HepG2 (cell line): ENCODE results near the gene TCF3. TPM values are rescaled to one million over a fixed set of nuclear protein-coding genes. Genes with fewer than 3 reads are reported as not detected.

Experiments
- BCLAF1 ChIP-seq: fragments of 450-650 bp; IDR thresholded peaks from 2 replicates; pipeline ENCODE4 v1.6.1; 2017; ENCODE audit warnings: mild to moderate bottlenecking
- FOSL2 ChIP-seq: sonication (generic); formaldehyde crosslinking; IDR thresholded peaks from 2 replicates; pipeline ENCODE4 v1.4.0; 2020; ENCODE audit warnings: missing genetic modification reagents
- HNRNPL ChIP-seq: fragments of 200-400 bp; formaldehyde crosslinking; IDR thresholded peaks from 2 replicates; pipeline ENCODE4 v1.6.1; 2017; ENCODE audit warnings: mild to moderate bottlenecking, low read depth, low read length
- KDM6A ChIP-seq: IDR thresholded peaks from 2 replicates; pipeline ENCODE4 v1.6.1; 2016; ENCODE audit warnings: low read depth
- KLF11 ChIP-seq: IDR thresholded peaks from 2 replicates; pipeline ENCODE4 v1.6.1; 2016; ENCODE audit warnings: missing compliant biosample characterization
- MLXIP ChIP-seq: sonication (generic); formaldehyde crosslinking; IDR thresholded peaks from 2 replicates; pipeline ENCODE4 v1.9.0; 2021; ENCODE audit warnings: missing genetic modification reagents, borderline replicate concordance
- NFAT5 ChIP-seq: sonication (generic); formaldehyde crosslinking; IDR thresholded peaks from 2 replicates; pipeline ENCODE4 v1.4.0; 2020; ENCODE audit warnings: missing genetic modification reagents
- NFRKB ChIP-seq: fragments of 450-650 bp; IDR thresholded peaks from 2 replicates; pipeline ENCODE4 v1.6.1; 2017
- RNF2 ChIP-seq: fragments of 450-650 bp; conservative IDR thresholded peaks from 2 replicates; pipeline ENCODE4 v1.6.1; 2016; ENCODE audit warnings: low read depth
- SPEN ChIP-seq: sonication (generic); formaldehyde crosslinking; IDR thresholded peaks from 2 replicates; pipeline ENCODE4 v1.5.1; 2020; ENCODE audit warnings: low read depth, mild to moderate bottlenecking, missing genetic modification reagents
- THAP8 ChIP-seq: sonication (generic); formaldehyde crosslinking; IDR thresholded peaks from 2 replicates; pipeline ENCODE4 v1.5.1; 2020; ENCODE audit warnings: missing genetic modification reagents, mild to moderate bottlenecking, borderline replicate concordance
- ZNF232 ChIP-seq: sonication (generic); formaldehyde crosslinking; IDR thresholded peaks from 2 replicates; pipeline ENCODE4 v1.4.0; 2020; ENCODE audit warnings: missing genetic modification reagents, borderline replicate concordance
- ZNF564 ChIP-seq: sonication (generic); formaldehyde crosslinking; IDR thresholded peaks from 2 replicates; pipeline ENCODE4 v1.8.1; 2023; ENCODE audit warnings: mild to moderate bottlenecking, missing genetic modification reagents
- ZNF619 ChIP-seq: sonication (generic); formaldehyde crosslinking; IDR thresholded peaks from 2 replicates; pipeline ENCODE4 v1.4.0; 2020; ENCODE audit warnings: mild to moderate bottlenecking, missing genetic modification reagents
- ZNF776 ChIP-seq: sonication (generic); formaldehyde crosslinking; IDR thresholded peaks from 2 replicates; pipeline ENCODE4 v1.4.0; 2020; ENCODE audit warnings: mild to moderate bottlenecking, missing genetic modification reagents
- ZNF883 ChIP-seq: sonication (generic); formaldehyde crosslinking; IDR thresholded peaks from 2 replicates; pipeline ENCODE4 v1.5.1; 2020; ENCODE audit warnings: mild to moderate bottlenecking, missing genetic modification reagents; ENCODE audit errors: not compliant biosample characterization
- ZSCAN21 ChIP-seq: sonication (generic); formaldehyde crosslinking; IDR thresholded peaks from 2 replicates; pipeline ENCODE4 v1.8.0; 2022; ENCODE audit warnings: mild to moderate bottlenecking, missing genetic modification reagents, moderate library complexity, borderline replicate concordance
- polyA plus RNA-seq, 8 experiments: library from polyadenylated mRNA; depleted of rRNA in 3 of 8; stranded (reverse) in 7 of 8; unstranded in 1 of 8; fragments of >200 nt; fragmentation: Illumina TruSeq in 4 of 8; extraction: Trizol in 4 of 8; gene quantifications; 2 replicates each; pipeline versions ENCODE4 v1.2.1 to v1.2.3, GENCODE V29; 2011 to 2016; ENCODE audit warnings: low read depth in 4 of 8, missing spikeins in 1 of 8, mixed read lengths in 1 of 8; ENCODE audit not compliant: insufficient read depth in 1 of 8
- total RNA-seq, 5 experiments: library from RNA; depleted of rRNA; stranded (reverse); fragments of >200 nt; fragmentation: Illumina TruSeq; extraction: Trizol; gene quantifications; 2 replicates each; pipeline ENCODE4 v1.2.3, GENCODE V29; 2016; ENCODE audit warnings: low read depth in 1 of 5

Gene TCF3
- total and polyA plus RNA-seq, 2 of the 13 experiments (the other 11 are each of a cell fraction or from before 2014, with no cell fraction given): 51.4 to 53.2 TPM

- TF ChIP-seq ZSCAN21 (CRISPR knock-in tag): 0 out of 2 replicates have a peak, but pooled peaks have one; percentile 66
- TF ChIP-seq ZNF232 (CRISPR knock-in tag): peak; percentile 62; the same call in 1 of the 2 replicates
- TF ChIP-seq HNRNPL: no peak
- TF ChIP-seq ZNF619 (CRISPR knock-in tag): no peak
- peak; percentile 92 for TF ChIP-seq RNF2
- TF ChIP-seq MLXIP (CRISPR knock-in tag): peak; percentile 71; the same call in 1 of the 2 replicates
- no peak for TF ChIP-seq KDM6A (CRISPR knock-in tag)
- peak; percentile 59; the same call in 1 of the 2 replicates for TF ChIP-seq ZNF564 (CRISPR knock-in tag)
- no peak for TF ChIP-seq FOSL2 (CRISPR knock-in tag)
- no peak for TF ChIP-seq BCLAF1
- TF ChIP-seq KLF11 (CRISPR knock-in tag): no peak
- peak; percentile 87; the same call in 1 of the 2 replicates for TF ChIP-seq ZNF776 (CRISPR knock-in tag)
- TF ChIP-seq NFRKB: no peak
- TF ChIP-seq SPEN (CRISPR knock-in tag): peak; percentile 59; the same call in 1 of the 2 replicates
- peak; percentile 74 for TF ChIP-seq ZNF883 (CRISPR knock-in tag)
- peak; percentile 55; the same call in 1 of the 2 replicates for TF ChIP-seq THAP8
- peak; percentile 89 for TF ChIP-seq NFAT5 (CRISPR knock-in tag)
These were observed 83.9 kb downstream of the TCF3 start, which contains the start of gene MEX3D (continued) for GRCh38 chr19:1568320-1569019.
